ENCODE data around the gene ZBTB12.

DNA sequence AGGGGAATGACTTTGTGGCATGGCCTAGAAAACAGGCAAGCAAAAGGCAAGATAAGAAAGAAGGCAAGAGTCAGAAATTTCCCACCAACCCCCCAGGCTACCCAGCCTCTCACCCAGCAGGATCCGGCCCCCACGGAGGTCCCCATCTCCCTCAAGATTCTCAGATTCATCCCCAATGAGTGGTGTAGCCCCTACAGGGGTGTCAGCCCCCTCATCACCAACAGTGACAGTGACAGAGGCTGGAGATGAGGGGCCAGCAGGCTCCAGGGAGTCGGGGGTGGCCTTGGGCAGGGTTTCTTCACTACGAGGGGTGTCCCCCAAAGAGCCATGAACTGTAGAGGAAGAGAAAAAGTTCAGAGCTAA is 5.4 kb downstream of the ZBTB12 start:
- TF ChIP-seq HDAC2 (IDR thresholded peaks at IDR 0.05; ENCODE audit: borderline replicate concordance in 1 of 2, low read depth in 2 of 2, low read length in 2 of 2) (no peak), KDM4A (IDR thresholded peaks at IDR 0.05; ENCODE audit: low read depth, low read length, severe bottlenecking) (no peak)
- TF ChIP-seq, protein P1, sequence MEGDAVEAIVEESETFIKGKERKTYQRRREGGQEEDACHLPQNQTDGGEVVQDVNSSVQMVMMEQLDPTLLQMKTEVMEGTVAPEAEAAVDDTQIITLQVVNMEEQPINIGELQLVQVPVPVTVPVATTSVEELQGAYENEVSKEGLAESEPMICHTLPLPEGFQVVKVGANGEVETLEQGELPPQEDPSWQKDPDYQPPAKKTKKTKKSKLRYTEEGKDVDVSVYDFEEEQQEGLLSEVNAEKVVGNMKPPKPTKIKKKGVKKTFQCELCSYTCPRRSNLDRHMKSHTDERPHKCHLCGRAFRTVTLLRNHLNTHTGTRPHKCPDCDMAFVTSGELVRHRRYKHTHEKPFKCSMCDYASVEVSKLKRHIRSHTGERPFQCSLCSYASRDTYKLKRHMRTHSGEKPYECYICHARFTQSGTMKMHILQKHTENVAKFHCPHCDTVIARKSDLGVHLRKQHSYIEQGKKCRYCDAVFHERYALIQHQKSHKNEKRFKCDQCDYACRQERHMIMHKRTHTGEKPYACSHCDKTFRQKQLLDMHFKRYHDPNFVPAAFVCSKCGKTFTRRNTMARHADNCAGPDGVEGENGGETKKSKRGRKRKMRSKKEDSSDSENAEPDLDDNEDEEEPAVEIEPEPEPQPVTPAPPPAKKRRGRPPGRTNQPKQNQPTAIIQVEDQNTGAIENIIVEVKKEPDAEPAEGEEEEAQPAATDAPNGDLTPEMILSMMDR (IDR thresholded peaks at IDR 0.05; ENCODE audit: control extremely low read depth in 1 of 3, insufficient read depth in 1 of 3, low read depth in 1 of 3, low read length in 3 of 3): no peak
